Adrenal gland (tissue), 12 donors: ENCODE data around the gene PBX1. TPM values are rescaled to one million over a fixed set of nuclear protein-coding genes. Genes with fewer than 3 reads are reported as not detected.

Experiments used
- DNase-seq, 7 donors: peaks; one replicate each; pipeline ENCODE4 v3.0.0-alpha.2; 2019 to 2020
- H3K27ac ChIP-seq, 5 donors: fragments of 200-600 bp; sonication (generic) in 4 of 5; 1 replicate in 3 of 5; 2 replicates in 2 of 5; pipeline versions ENCODE4 v1.5.1 to v1.8.0; 2016 to 2020; ENCODE audit warnings: mild to moderate bottlenecking in 1 of 5
- H3K27me3 ChIP-seq: fragments of 200-600 bp; 2 replicates; pipeline ENCODE4 v1.8.0; 2021
- H3K36me3 ChIP-seq, 2 donors: fragments of 200-600 bp; replicated peaks in 1 of 2; 1 replicate in 1 of 2; 2 replicates in 1 of 2; pipeline versions ENCODE4 v1.5.1 to v1.8.0; 2018 to 2022
- H3K4me1 ChIP-seq, 2 donors: fragments of 200-600 bp; replicated peaks in 1 of 2; 1 replicate in 1 of 2; 2 replicates in 1 of 2; pipeline versions ENCODE4 v1.5.1 to v1.8.0; 2018 to 2021
- H3K4me3 ChIP-seq, 4 donors: fragments of 200-600 bp; sonication (generic) in 3 of 4; one replicate each; pipeline ENCODE4 v1.5.1; 2016 to 2018
- H3K9me3 ChIP-seq, 3 donors: fragments of 200-600 bp; sonication (generic) in 1 of 3; replicated peaks in 1 of 3; 1 replicate in 2 of 3; 2 replicates in 1 of 3; pipeline versions ENCODE4 v1.5.1 to v1.8.0; 2016 to 2021
- CTCF ChIP-seq, 6 experiments: fragments of 450-650 bp in 4 of 6; fragments of 200-600 bp in 2 of 6; sonication (generic) in 1 of 6; IDR thresholded peaks; 1 replicate in 5 of 6; 2 replicates in 1 of 6; pipeline versions ENCODE4 v1.5.1 to v1.8.0; 2016 to 2021; ENCODE audit warnings: antibody characterized with exemption in 6 of 6, mild to moderate bottlenecking in 2 of 6, moderate library complexity in 1 of 6
- POLR2A ChIP-seq, 2 donors: fragments of 450-650 bp; IDR thresholded peaks; one replicate each; pipeline ENCODE4 v1.6.1; 2017; ENCODE audit warnings: antibody characterized with exemption in 2 of 2, mild to moderate bottlenecking in 2 of 2, moderate library complexity in 1 of 2
- WGBS, 4 donors: extraction: QIAGEN DNeasy Blood & Tissue Kit in 2 of 4; methylation state at CpG; one replicate each; pipeline versions ENCODE4 v1.1.5 to v1.1.7; 2013 to 2017; 5-methylcytosine and 5-hydroxymethylcytosine counted together
- intact Hi-C, 2 donors: fragments of 100-400 bp; cut with DNase I; formaldehyde crosslinking; loops; one replicate each; pipeline versions ENCODE4 v1.14.1 to v1.15.0; 2022 to 2023
- polyA plus RNA-seq, 3 donors: library from polyadenylated mRNA; stranded (reverse); fragments of 200-250 nt in 2 of 3; fragments of 350-450 nt in 1 of 3; fragmentation: Illumina TruSeq in 1 of 3; extraction: RNeasy Lipid Tissue Mini Kit (QIAGEN cat#74804) in 1 of 3; gene quantifications; one replicate each; pipeline ENCODE4 v1.2.3, GENCODE V29; 2013 to 2014
- total RNA-seq, 9 donors: library from RNA; depleted of rRNA in 4 of 9; stranded (reverse); fragments of >200 nt in 4 of 9; fragments of 120-200 nt in 1 of 9; fragmentation: NEBNext Ultra II Directional in 1 of 9; extraction: Animal tissue kit (Norgen Biotek cat#: 25700) in 1 of 9; gene quantifications; one replicate each; pipeline versions ENCODE4 v1.1.0 to v1.2.4, GENCODE V29; 2013 to 2023
- donor health status: healthy with polysubstance abuse.
- donor health status: Bipolar disorder and iron deficiency.
- donor health status: DM: yes; HTN: yes; CAD: no.
- donor health status: DM: no; HTN: no; CAD: no.
- donor health status: DM: no; HTN: no; CAD: no.
- donor health status: DM: yes; HTN: yes; CAD: no.

Gene PBX1
- total and polyA plus RNA-seq, 12 donors: 13.0 to 294 (median 99.3) TPM

GRCh38 chr1:164763098-164763497, 204.1 kb downstream of the PBX1 start:
- 92 to 96% (median 94%) methylated on average over 2 of the region's 2 CpGs for WGBS, 4 donors
- no peaks in the 10 kb centered on the region for H3K9me3 ChIP-seq
- no peaks in the 10 kb centered on the region for H3K36me3 ChIP-seq
- no peak for DNase-seq
- TF ChIP-seq POLR2A (IDR thresholded peaks at IDR 0.05): no peak
- no peak for TF ChIP-seq CTCF (IDR thresholded peaks at IDR 0.05)
- H3K4me1 ChIP-seq: peaks cover 3 to 47% of the 10 kb centered on the region in 2 donors
- H3K27ac ChIP-seq: no peak overlapping the region
- intact Hi-C loops: no loop called here
- no peak overlapping the region for H3K4me3 ChIP-seq
- no peaks in the 10 kb centered on the region for H3K27me3 ChIP-seq

DNA sequence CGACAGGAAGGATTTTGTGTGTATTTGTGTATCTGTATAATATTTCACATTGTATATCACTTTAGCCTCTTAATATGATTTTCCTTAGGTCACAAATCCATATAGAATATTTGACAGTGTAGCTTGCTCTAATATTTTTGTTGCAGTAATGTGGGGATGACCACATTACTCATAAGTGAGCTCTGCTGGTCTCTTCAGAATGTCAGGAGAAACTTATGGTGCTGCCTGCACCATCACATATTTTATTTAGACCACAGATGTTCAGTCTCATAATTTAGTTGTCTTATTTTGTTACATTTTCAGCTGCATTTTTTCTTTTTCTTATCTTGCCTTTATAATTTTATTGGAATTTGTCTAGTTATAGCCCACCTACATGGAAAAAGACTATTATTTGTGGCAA, 205.3 kb downstream of the PBX1 start:
- no peaks in the 10 kb centered on the region for H3K9me3 ChIP-seq
- WGBS, 4 donors: 82 to 97% (median 91%) methylated on average over 1 of the region's 1 CpG
- no peak for DNase-seq
- H3K36me3 ChIP-seq: no peaks in the 10 kb centered on the region
- peaks cover 3 to 52% of the 10 kb centered on the region in 2 donors for H3K4me1 ChIP-seq
- TF ChIP-seq CTCF (IDR thresholded peaks at IDR 0.05) (no peak), POLR2A (IDR thresholded peaks at IDR 0.05) (no peak)
- no peak overlapping the region for H3K27ac ChIP-seq
- no peaks in the 10 kb centered on the region for H3K27me3 ChIP-seq
- no peak overlapping the region for H3K4me3 ChIP-seq
- intact Hi-C loops: no loop called here

GRCh38 chr1:164765557-164765956, 206.6 kb downstream of the PBX1 start:
- Histone ChIP-seq H3K4me1 (peaks cover 0 to 55% of the 10 kb centered on the region in 2 donors), H3K4me3 (no peak overlapping the region), H3K27ac (peak overlapping the region; percentile 18 to 72 (median 56)), H3K9me3 (no peaks in the 10 kb centered on the region), H3K27me3 (no peaks in the 10 kb centered on the region), H3K36me3 (no peaks in the 10 kb centered on the region)
- no peak for DNase-seq
- intact Hi-C loops: no loop called here
- TF ChIP-seq POLR2A (IDR thresholded peaks at IDR 0.05): no peak
- no peak for TF ChIP-seq CTCF (IDR thresholded peaks at IDR 0.05)

- Histone ChIP-seq H3K4me1 (peaks cover 5 to 61% of the 10 kb centered on the region in 2 donors), H3K9me3 (no peaks in the 10 kb centered on the region), H3K27ac (peak overlapping the region in 4 of 5 donors; percentile 13 to 72 (median 44)), H3K36me3 (no peaks in the 10 kb centered on the region), H3K4me3 (no peak overlapping the region), H3K27me3 (no peaks in the 10 kb centered on the region)
- 32 to 66% (median 43%) methylated on average over 1 of the region's 1 CpG for WGBS, 4 donors
- no peak for TF ChIP-seq CTCF (IDR thresholded peaks at IDR 0.05)
- no peak for TF ChIP-seq POLR2A (IDR thresholded peaks at IDR 0.05)
- intact Hi-C loops: no loop called here
- DNase-seq: no peak
Observed at GRCh38 chr1:164765992-164766720, 207.2 kb downstream of the PBX1 start.
